ENCODE measurements around the gene OR6S1. TPM values are rescaled to one million over a fixed set of nuclear protein-coding genes. Genes with fewer than 3 reads are reported as not detected.
A peak's percentile ranks its signal among the peaks of the same experiment; 100 is the strongest.

Gene OR6S1, protein sequence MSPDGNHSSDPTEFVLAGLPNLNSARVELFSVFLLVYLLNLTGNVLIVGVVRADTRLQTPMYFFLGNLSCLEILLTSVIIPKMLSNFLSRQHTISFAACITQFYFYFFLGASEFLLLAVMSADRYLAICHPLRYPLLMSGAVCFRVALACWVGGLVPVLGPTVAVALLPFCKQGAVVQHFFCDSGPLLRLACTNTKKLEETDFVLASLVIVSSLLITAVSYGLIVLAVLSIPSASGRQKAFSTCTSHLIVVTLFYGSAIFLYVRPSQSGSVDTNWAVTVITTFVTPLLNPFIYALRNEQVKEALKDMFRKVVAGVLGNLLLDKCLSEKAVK
- total RNA-seq (not detected), polyA plus RNA-seq (not detected), total RNA-seq (0 reads per million in 6 experiments)

DNA sequence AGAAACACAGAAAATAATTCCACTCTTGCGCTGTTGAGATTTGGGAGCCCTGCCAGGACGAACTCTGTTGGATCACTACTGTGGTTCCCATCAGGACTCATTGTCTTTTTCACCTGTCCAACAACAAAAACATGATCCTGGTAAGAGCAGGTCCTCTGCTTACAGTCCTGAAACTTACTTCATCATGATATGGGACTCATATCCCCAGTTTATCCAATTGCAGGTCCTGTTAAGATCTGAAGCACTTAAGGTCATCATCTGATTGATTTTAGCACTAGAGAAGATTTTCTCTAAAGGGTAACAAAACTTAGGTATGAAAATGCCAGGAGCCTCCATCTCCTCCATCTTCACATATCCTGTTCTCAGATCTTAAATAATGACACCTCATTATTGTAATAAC lies at the start of gene OR6S1:
Gene OR6S1 (minus strand): TSS at position 101 of the 400 bp plus-strand sequence. CDS start 0 bp downstream, at position 101.
- Mint-ChIP-seq H3K9me3 (no peaks in the 10 kb centered on the region), H3K36me3 (no peaks in the 10 kb centered on the region), H3K27ac (no peak within 1 kb of the TSS), H3K27me3 (peaks cover 6 to 32% (median 23%) of the 10 kb centered on the region in 5 donors), H3K4me1 (no peaks in the 10 kb centered on the region), H3K4me3 (no peak within 1 kb of the TSS)
- ATAC-seq (no peak), DNase-seq (no peak)
- POLR2A ChIA-PET = no interaction called here

DNA sequence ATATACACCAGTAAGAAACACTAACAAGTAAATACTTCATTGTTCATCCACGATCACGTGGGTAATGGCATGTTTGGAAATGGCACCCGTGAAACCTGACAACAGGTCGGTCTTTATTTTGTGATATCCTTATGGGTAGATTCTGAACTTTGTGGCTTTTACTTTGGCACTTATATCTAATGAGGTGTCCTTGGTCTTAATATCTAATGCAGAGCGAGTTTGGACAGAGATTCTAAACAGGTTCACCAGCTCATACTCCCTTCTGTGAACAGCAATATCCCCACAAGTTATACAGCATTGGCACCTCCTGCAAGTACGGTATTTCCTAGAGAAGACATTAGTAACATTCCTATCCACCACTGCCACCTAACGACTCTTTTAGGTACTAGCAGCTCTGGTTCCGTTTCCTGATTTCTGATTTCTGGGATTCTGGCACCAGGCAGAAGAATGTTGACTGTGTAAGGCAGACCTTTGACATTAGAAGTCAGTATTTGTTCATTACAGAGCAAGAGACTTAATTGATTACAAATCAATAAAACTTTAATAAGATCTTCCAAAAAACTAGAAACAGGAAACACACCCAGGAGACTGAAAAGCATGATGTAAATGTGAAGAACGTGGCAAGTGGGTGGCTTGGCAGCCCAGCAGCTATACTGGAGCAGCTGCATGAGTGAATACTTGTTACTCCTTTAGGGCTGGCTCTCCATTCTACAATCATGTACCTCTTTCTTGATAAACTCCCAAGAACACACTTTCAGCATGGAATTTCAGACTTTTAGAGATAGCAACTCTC lies 49.6 kb upstream of the OR6S1 start:
- DNase-seq (peak in 8 of 10 donors; percentile 29 to 72 (median 59)), ATAC-seq (peak; percentile 93)
- POLR2A ChIA-PET = interaction anchor here (1.1 to 1.5 kb wide), 3 partner anchors 8 to 30 kb away, joined by 3 to 11 read pairs (median 4); no protein-coding TSS in a partner anchor
- Mint-ChIP-seq H3K9me3 (no peaks in the 10 kb centered on the region), H3K36me3 (no peaks in the 10 kb centered on the region), H3K27ac (peak overlapping the region in 2 of 10 donors; percentile 6 to 38), H3K27me3 (peaks cover 0 to 10% (median 2%) of the 10 kb centered on the region in 5 donors), H3K4me3 (no peak overlapping the region), H3K4me1 (peaks cover 2 to 7% (median 5%) of the 10 kb centered on the region in 4 donors)

DNA sequence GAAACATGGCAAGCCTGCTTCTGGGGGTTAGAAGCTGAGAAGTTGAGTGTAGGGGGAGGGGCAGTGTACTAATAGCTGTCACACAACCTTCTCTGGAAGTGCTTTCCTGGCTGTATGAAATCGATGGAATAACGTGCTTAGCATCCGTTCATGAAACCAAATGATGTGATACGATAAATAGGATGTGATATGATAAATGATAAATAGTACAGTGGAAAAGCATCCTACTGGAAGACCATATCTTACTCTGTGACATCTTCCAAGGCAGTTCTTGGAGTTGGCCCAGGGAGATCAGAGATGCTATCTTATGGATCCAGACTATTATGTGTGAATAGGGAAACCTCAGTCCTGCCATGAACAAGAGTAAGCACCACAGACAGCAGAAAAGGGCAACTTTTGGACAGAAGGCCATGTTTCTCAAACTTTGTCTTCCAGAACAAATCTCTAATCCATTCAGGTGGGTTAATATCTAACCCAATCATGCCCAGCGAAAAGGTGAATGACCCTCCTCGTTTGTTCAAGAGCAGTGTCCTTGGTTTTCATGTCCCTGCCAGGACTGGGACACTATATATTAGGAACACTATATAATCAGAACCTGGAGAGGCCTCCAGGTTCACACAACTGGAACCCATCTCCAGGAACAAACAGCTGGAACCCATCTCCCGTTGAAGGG lies 46.8 kb upstream of the OR6S1 start, which contains the start of gene ANG:
Gene ANG (plus strand): TSS at position 598 of the 673 bp plus-strand sequence. CDS start 4,801 bp downstream, outside the sequence.
- no peak for ATAC-seq
- DNase-seq = no peak
- H3K4me1 Mint-ChIP-seq = peaks cover 5 to 16% (median 13%) of the 10 kb centered on the region in 4 donors
- H3K27me3 Mint-ChIP-seq = peaks cover 0 to 6% (median 2%) of the 10 kb centered on the region in 5 donors
- no peak within 1 kb of the TSS for H3K27ac Mint-ChIP-seq
- POLR2A ChIA-PET = interaction anchor here (0.7 kb wide), 1 partner anchor 219 kb away, joined by 3 read pairs; no protein-coding TSS in a partner anchor
- no peaks in the 10 kb centered on the region for H3K36me3 Mint-ChIP-seq
- H3K9me3 Mint-ChIP-seq = no peaks in the 10 kb centered on the region
- no peak within 1 kb of the TSS for H3K4me3 Mint-ChIP-seq

DNA sequence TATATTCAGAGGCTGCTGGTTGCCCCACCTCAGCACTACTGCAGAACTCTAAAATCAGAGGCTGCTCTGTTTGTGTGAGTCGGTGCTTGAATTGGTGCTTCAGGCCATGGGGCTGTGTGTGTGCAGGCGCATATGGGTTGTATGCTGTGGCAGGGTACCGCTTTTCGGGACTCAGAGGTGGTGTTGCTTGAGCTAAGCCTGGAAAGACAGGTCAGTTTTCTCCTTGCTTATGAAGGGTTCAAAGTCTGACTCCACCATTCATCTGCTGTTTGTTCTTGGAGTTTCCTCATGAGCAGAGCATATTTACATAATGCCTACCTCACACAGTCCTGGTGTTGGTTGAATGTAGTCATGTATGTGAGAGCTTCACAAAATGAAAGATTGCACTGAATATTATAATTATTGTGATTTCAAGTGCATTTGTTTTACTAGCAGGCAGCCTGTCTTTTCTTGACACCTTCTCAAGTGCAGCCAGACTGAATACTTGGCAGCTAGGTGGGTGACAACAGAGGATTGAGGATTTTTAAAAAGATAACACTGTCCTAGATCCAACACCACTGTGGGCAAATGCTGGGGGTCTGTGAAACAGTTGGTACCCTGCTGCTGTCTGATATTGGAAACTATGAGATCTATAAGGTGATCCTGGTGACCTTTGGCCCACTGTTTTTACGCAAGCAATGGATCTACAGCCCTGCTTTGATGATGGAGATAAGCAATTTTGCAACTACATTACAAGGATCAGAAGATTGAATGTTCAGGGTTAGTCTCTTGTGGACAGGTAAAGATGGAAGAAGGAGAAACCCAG lies 46.1 kb upstream of the OR6S1 start:
- Mint-ChIP-seq H3K9me3 (no peaks in the 10 kb centered on the region), H3K36me3 (no peaks in the 10 kb centered on the region), H3K27me3 (no peaks in the 10 kb centered on the region), H3K4me3 (no peak overlapping the region), H3K27ac (no peak overlapping the region), H3K4me1 (peaks cover 5 to 16% (median 13%) of the 10 kb centered on the region in 4 donors)
- no peak for ATAC-seq
- POLR2A ChIA-PET = no interaction called here
- no peak for DNase-seq

DNA sequence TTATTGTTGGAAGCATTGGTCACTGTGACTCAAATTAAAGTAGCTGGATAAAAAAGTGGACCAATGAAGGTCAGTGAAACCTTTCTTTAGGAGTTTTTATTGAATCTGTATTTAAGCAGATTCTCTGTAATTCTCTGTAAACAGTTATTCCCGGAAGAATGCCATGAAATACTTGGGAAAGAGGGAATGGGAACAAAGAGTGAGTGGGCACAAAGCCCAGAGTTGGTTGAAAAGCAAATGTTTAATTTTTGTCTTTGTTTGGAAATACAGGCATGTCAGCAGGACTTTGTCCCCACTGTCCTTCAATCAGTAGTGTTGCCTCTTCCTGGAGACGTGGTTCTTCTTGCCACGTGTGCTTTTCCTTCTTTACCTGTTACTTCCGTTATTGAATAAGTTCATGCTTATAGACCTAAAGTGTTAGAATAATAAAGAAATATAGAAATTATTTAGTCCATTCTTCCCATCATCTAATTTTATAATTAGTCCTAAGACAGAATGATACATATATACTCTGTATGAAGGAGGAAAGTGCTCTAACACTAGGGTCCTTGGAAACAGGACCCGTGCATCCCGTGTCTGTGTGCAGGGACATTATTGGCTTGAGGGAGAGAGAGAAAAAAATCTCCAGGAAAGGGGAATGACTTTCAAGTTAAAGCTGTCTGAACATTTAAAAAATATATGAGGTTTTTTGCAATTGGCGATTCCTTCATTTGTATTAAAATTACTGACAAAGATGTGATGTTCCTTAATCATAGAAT lies 45.1 kb upstream of the OR6S1 start:
- peaks cover 0 to under 1% (median 0%) of the 10 kb centered on the region in 5 donors for H3K27me3 Mint-ChIP-seq
- DNase-seq (no peak), ATAC-seq (no peak)
- H3K4me3 Mint-ChIP-seq = no peak overlapping the region
- H3K27ac Mint-ChIP-seq = no peak overlapping the region
- POLR2A ChIA-PET = interaction anchor here (1.5 kb wide), 1 partner anchor 24 kb away, joined by 3 read pairs; no protein-coding TSS in a partner anchor
- H3K4me1 Mint-ChIP-seq = peaks cover 9 to 19% (median 14%) of the 10 kb centered on the region in 4 donors
- H3K9me3 Mint-ChIP-seq = no peaks in the 10 kb centered on the region
- H3K36me3 Mint-ChIP-seq = no peaks in the 10 kb centered on the region

DNA sequence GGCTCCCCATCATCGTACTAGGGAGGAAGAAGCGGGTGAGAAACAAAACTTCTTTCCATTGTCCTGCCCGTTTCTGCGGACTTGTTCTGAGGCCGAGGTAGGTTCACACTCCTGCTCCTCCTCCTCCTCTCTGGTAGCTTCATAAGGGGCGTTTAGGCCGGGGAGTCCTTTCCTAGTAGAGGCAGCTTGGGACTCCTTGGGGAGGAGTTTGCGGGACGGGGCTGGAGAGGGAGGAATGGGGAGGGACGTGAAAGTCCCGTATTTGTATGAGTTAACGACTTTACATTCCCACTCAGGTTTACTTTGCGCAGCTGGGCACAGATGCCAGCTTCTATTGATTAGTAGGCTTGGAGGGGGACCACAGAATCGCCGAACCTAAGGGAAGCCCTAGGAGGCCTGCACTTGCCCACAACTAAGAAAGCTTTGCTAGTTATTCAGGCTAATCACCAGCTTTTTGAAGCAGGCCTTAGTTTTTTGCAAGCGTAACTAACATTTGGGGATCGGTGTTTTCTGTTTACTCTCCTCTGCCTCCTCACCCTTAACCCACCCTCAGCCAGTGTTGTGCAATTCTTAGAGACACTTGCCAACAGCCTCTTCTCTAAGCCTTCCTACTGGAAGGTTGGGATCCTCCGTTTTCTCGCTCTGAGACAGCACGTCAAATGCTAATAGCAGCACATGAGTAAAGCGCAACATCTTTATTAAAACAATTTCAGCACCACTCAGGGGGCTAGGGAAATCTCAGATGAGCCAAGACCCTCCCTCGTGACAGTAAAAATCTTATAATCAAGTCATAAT lies 43.4 kb upstream of the OR6S1 start:
- ATAC-seq (no peak), DNase-seq (no peak)
- Mint-ChIP-seq H3K27me3 (peaks cover 0 to 5% (median 0%) of the 10 kb centered on the region in 5 donors), H3K9me3 (peaks cover 0 to 1% (median 0%) of the 10 kb centered on the region in 9 donors), H3K4me1 (peaks cover 8 to 31% (median 15%) of the 10 kb centered on the region in 4 donors), H3K27ac (peak overlapping the region in 6 of 10 donors; percentile 48 to 86 (median 77)), H3K4me3 (peak overlapping the region in 1 of 10 donors; percentile 19), H3K36me3 (no peaks in the 10 kb centered on the region)
- POLR2A ChIA-PET = interaction anchor here (1.5 to 4.9 kb wide), 7 partner anchors 22 to 343 kb away, joined by 3 to 74 read pairs (median 14); partner anchors contain the start of genes APEX1, OSGEP, PARP2 and PIP4P1

DNA sequence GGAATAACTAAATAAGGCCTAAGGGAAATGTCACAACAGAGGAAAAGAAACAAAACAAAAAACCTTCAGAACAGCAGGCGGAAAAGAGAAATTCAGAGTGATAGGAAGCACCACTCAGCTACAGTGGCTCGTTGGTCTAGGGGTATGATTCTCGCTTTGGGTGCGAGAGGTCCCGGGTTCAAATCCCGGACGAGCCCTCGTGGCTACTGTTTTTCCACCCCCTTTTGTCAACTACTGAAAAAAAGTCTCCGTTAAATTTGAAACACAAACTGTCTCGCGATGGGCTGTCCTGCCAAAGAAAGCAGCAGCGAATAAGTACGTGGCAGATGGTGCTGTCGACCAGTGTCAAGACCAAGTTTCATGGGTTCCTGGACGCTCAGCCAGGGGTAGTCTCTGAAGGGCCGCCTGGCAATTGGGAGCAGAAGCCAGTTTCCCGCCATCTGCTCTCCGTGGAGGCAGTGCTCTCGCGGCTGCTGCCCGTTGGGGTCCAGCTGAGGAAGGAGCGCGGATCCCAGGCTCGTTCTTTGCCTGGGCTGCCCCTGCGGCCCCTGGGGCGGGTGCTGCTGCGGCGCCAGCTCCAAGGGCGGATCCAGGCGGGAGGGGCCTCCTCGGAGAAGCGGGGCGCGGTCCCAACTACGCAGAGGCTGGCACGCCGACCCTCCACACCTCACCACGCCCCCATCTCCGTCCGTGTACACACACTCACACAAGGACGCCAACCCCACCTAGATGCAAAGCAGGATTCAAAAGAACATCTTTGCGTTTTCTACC lies 42.6 kb upstream of the OR6S1 start, which contains the start of gene RNASE4:
Gene RNASE4 (plus strand): TSS at position 670 of the 771 bp plus-strand sequence. CDS start 14,812 bp downstream, outside the sequence.
- H3K36me3 Mint-ChIP-seq = no peaks in the 10 kb centered on the region
- peaks cover 0 to 5% (median 0%) of the 10 kb centered on the region in 5 donors for H3K27me3 Mint-ChIP-seq
- POLR2A ChIA-PET = interaction anchor here (0.9 to 4.9 kb wide), 11 partner anchors 8 to 342 kb away, joined by 3 to 74 read pairs (median 8); partner anchors contain the start of genes APEX1, OSGEP, PARP2 and PIP4P1
- H3K4me3 Mint-ChIP-seq = peak within 1 kb of the TSS in 1 of 10 donors; percentile 19
- H3K4me1 Mint-ChIP-seq = peaks cover 8 to 33% (median 15%) of the 10 kb centered on the region in 4 donors
- DNase-seq = peak; percentile 63 to 91 (median 82)
- ATAC-seq = peak; percentile 23 to 36
- H3K9me3 Mint-ChIP-seq = peaks cover 0 to 1% (median 0%) of the 10 kb centered on the region in 9 donors
- H3K27ac Mint-ChIP-seq = peak within 1 kb of the TSS in 6 of 10 donors; percentile 48 to 86 (median 77)

DNA sequence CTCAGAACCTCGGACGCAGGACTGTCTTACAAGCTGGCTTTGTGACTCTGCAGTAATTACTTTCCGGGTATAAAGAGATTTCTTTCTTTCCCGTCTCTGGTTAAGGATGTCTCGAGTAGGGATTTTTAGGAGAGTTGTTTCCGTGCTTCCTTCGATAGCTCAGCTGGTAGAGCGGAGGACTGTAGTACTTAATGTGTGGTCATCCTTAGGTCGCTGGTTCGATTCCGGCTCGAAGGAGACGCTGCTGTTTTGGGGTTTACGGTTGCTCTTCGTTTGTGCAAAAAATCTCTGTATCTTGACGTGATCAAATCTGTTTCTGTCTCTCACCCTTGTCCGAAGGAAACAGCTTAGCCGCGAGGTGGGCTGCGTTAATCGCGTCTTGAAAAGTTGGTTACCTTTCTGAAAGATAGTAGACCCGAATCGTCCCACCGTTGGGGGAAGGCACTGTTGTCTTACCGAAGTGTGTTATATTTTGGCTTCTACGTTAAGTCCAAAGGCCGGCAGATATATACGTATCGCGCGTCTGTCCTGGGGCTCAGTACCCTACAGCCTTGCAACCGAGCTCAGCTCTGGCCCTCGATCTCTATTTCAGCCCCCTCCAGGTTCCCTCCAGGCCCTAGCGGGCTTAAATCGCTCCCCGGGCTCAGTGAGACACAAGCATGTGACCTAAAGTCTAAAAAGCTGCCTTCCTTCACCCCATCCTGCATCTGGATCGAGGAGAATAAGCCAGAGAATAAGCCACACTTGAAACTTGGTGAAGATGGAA lies 41.8 kb upstream of the OR6S1 start:
- no peaks in the 10 kb centered on the region for H3K36me3 Mint-ChIP-seq
- POLR2A ChIA-PET = interaction anchor here (0.8 to 4.9 kb wide), 14 partner anchors 9 to 353 kb away, joined by 3 to 74 read pairs (median 6); partner anchors contain the start of genes APEX1, OSGEP, PARP2 and PIP4P1
- peaks cover 8 to 33% (median 15%) of the 10 kb centered on the region in 4 donors for H3K4me1 Mint-ChIP-seq
- peaks cover 0 to 1% (median 0%) of the 10 kb centered on the region in 9 donors for H3K9me3 Mint-ChIP-seq
- no peak overlapping the region for H3K27ac Mint-ChIP-seq
- ATAC-seq (peak; percentile 37 to 55), DNase-seq (peak; percentile 44 to 89 (median 82))
- H3K27me3 Mint-ChIP-seq = peaks cover 0 to 5% (median 0%) of the 10 kb centered on the region in 5 donors
- H3K4me3 Mint-ChIP-seq = no peak overlapping the region

Data from naive thymus-derived CD8-positive, alpha-beta T cell (primary cell).